SK-N-SH (cell line): ENCODE results near the gene MTMR12.
"Not testable (repeated sequence)": the region's sequence is repeated elsewhere in the genome, so short reads cannot be mapped to it uniquely, and the experiment has no call there.

Source experiments
- EP300 ChIP-seq, 2 experiments: IDR thresholded peaks; 2 replicates each; pipeline versions ENCODE4 v1.4.0 to v1.6.1; 2012; ENCODE audit warnings: borderline replicate concordance in 1 of 2, low read depth in 1 of 2, low read length in 1 of 2
- EZH2phosphoT487 ChIP-seq: fragments of 200-600 bp; sonication (generic); IDR thresholded peaks from 2 replicates; pipeline ENCODE4 v1.6.1; 2017; ENCODE audit warnings: low read depth, mixed run types, mild to moderate bottlenecking, antibody characterized with exemption, moderate library complexity, borderline replicate concordance
- POLR2AphosphoS5 ChIP-seq: IDR thresholded peaks from 2 replicates; pipeline ENCODE4 v1.6.1; 2012; ENCODE audit warnings: low read depth, low read length
- TAF1 ChIP-seq: IDR thresholded peaks from 2 replicates; pipeline ENCODE4 v1.6.1; 2012; ENCODE audit warnings: low read depth, mild to moderate bottlenecking, low read length, moderate library complexity, borderline replicate concordance
- TEAD4 ChIP-seq: IDR thresholded peaks from 2 replicates; pipeline ENCODE4 v1.4.0; 2012; ENCODE audit warnings: mild to moderate bottlenecking, borderline replicate concordance; ENCODE audit not compliant: insufficient read depth
- YY1 ChIP-seq: IDR thresholded peaks from 2 replicates; pipeline ENCODE4 v1.4.0; 2012; ENCODE audit warnings: low read depth, mild to moderate bottlenecking
- ZBTB33 ChIP-seq: IDR thresholded peaks from 2 replicates; pipeline ENCODE4 v1.4.0; 2012; ENCODE audit warnings: low read depth, borderline replicate concordance
- TF ChIP-seq, protein P1 (sequence below): fragments of 200-600 bp; sonication (generic); IDR thresholded peaks from 2 replicates; pipeline ENCODE4 v1.6.1; 2017; ENCODE audit warnings: antibody characterized with exemption, mild to moderate bottlenecking, moderate library complexity
- TF ChIP-seq, protein P2 (sequence below): IDR thresholded peaks from 2 replicates; pipeline ENCODE4 v1.6.1; 2012; ENCODE audit warnings: mild to moderate bottlenecking, low read depth, low read length, moderate library complexity
- TF ChIP-seq, protein P3 (sequence below): IDR thresholded peaks from 2 replicates; pipeline ENCODE4 v1.4.0; 2012; ENCODE audit warnings: low read depth

- TF ChIP-seq, protein P1, sequence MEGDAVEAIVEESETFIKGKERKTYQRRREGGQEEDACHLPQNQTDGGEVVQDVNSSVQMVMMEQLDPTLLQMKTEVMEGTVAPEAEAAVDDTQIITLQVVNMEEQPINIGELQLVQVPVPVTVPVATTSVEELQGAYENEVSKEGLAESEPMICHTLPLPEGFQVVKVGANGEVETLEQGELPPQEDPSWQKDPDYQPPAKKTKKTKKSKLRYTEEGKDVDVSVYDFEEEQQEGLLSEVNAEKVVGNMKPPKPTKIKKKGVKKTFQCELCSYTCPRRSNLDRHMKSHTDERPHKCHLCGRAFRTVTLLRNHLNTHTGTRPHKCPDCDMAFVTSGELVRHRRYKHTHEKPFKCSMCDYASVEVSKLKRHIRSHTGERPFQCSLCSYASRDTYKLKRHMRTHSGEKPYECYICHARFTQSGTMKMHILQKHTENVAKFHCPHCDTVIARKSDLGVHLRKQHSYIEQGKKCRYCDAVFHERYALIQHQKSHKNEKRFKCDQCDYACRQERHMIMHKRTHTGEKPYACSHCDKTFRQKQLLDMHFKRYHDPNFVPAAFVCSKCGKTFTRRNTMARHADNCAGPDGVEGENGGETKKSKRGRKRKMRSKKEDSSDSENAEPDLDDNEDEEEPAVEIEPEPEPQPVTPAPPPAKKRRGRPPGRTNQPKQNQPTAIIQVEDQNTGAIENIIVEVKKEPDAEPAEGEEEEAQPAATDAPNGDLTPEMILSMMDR = not testable (repeated sequence)
- not testable (repeated sequence) for TF ChIP-seq YY1; POLR2AphosphoS5; EP300 (IDR thresholded peaks at IDR 0.05; ENCODE audit: borderline replicate concordance in 1 of 2, low read depth in 1 of 2, low read length in 1 of 2); TEAD4; EZH2phosphoT487; TAF1; ZBTB33
- TF ChIP-seq, protein P2, sequence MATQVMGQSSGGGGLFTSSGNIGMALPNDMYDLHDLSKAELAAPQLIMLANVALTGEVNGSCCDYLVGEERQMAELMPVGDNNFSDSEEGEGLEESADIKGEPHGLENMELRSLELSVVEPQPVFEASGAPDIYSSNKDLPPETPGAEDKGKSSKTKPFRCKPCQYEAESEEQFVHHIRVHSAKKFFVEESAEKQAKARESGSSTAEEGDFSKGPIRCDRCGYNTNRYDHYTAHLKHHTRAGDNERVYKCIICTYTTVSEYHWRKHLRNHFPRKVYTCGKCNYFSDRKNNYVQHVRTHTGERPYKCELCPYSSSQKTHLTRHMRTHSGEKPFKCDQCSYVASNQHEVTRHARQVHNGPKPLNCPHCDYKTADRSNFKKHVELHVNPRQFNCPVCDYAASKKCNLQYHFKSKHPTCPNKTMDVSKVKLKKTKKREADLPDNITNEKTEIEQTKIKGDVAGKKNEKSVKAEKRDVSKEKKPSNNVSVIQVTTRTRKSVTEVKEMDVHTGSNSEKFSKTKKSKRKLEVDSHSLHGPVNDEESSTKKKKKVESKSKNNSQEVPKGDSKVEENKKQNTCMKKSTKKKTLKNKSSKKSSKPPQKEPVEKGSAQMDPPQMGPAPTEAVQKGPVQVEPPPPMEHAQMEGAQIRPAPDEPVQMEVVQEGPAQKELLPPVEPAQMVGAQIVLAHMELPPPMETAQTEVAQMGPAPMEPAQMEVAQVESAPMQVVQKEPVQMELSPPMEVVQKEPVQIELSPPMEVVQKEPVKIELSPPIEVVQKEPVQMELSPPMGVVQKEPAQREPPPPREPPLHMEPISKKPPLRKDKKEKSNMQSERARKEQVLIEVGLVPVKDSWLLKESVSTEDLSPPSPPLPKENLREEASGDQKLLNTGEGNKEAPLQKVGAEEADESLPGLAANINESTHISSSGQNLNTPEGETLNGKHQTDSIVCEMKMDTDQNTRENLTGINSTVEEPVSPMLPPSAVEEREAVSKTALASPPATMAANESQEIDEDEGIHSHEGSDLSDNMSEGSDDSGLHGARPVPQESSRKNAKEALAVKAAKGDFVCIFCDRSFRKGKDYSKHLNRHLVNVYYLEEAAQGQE = not testable (repeated sequence)
- TF ChIP-seq, protein P3, sequence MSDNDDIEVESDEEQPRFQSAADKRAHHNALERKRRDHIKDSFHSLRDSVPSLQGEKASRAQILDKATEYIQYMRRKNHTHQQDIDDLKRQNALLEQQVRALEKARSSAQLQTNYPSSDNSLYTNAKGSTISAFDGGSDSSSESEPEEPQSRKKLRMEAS = not testable (repeated sequence)
Measured at GRCh38 chr5:32290501-32290900, 22.2 kb downstream of the MTMR12 start.
